Smooth muscle cell (in vitro differentiated cells): ENCODE measurements around the gene C20orf141. TPM values are rescaled to one million over a fixed set of nuclear protein-coding genes. Genes with fewer than 3 reads are reported as not detected.

Experiments
- DNase-seq: peaks from one replicate; lab custom pipeline; 2025; ENCODE audit not compliant: unreplicated experiment; lab: John Stamatoyannopoulos, UW
- H2AFZ ChIP-seq: fragments of 200-600 bp; sonication (generic); 2 replicates; pipeline ENCODE4 v1.6.0; 2016; ENCODE audit warnings: antibody characterized with exemption, low read depth, mild to moderate bottlenecking
- H3F3A ChIP-seq: fragments of 200-600 bp; sonication (generic); 2 replicates; pipeline ENCODE4 v1.6.0; 2017; ENCODE audit warnings: antibody characterized with exemption, low read depth
- H3K27ac ChIP-seq: fragments of 200-600 bp; sonication (generic); 2 replicates; pipeline ENCODE4 v1.5.1; 2016; ENCODE audit warnings: low read depth, mild to moderate bottlenecking
- H3K27me3 ChIP-seq: fragments of 200-600 bp; sonication (generic); 2 replicates; pipeline ENCODE4 v1.6.1; 2016; ENCODE audit warnings: low read depth, mild to moderate bottlenecking
- H3K36me3 ChIP-seq: fragments of 200-600 bp; sonication (generic); 2 replicates; pipeline ENCODE4 v1.5.1; 2016; ENCODE audit warnings: low read depth
- H3K4me1 ChIP-seq: fragments of 200-600 bp; sonication (generic); 2 replicates; pipeline ENCODE4 v1.5.1; 2016; ENCODE audit warnings: low read depth
- H3K4me2 ChIP-seq: fragments of 200-600 bp; sonication (generic); 2 replicates; pipeline ENCODE4 v1.6.0; 2016; ENCODE audit warnings: mild to moderate bottlenecking
- H3K4me3 ChIP-seq: fragments of 200-600 bp; sonication (generic); 2 replicates; pipeline ENCODE4 v1.5.1; 2016; ENCODE audit warnings: mild to moderate bottlenecking
- H3K79me2 ChIP-seq: fragments of 200-600 bp; sonication (generic); 2 replicates; pipeline ENCODE4 v1.6.0; 2016; ENCODE audit warnings: low read depth, mild to moderate bottlenecking
- H3K9ac ChIP-seq: fragments of 200-600 bp; sonication (generic); 2 replicates; pipeline ENCODE4 v1.6.0; 2016; ENCODE audit warnings: low read depth
- H3K9me3 ChIP-seq: fragments of 200-600 bp; sonication (generic); replicated peaks from 2 replicates; pipeline ENCODE4 v1.5.1; 2016; ENCODE audit warnings: low read depth
- H4K20me1 ChIP-seq: fragments of 200-600 bp; sonication (generic); 2 replicates; pipeline ENCODE4 v1.6.0; 2016; ENCODE audit warnings: low read depth
- CTCF ChIP-seq: fragments of 200-600 bp; sonication (generic); IDR thresholded peaks from 2 replicates; pipeline ENCODE4 v1.5.1; 2017; ENCODE audit warnings: borderline replicate concordance, mild to moderate bottlenecking, antibody characterized with exemption; ENCODE audit not compliant: insufficient read depth, poor library complexity, severe bottlenecking
- WGBS: methylation state at CpG from one replicate; pipeline ENCODE4 v1.1.7; 2016; ENCODE audit warnings: low lambda C conversion rate; 5-methylcytosine and 5-hydroxymethylcytosine counted together
- polyA plus RNA-seq: library from polyadenylated mRNA; unstranded; fragments of >200 nt; fragmentation: Nextera tagmentation; extraction: Ambion mirVana; gene quantifications from 2 replicates; pipeline ENCODE4 v1.2.1, GENCODE V29; 2016
- total RNA-seq: library from RNA; depleted of rRNA; stranded (reverse); fragments of >200 nt; gene quantifications from 2 replicates; pipeline ENCODE4 v1.2.3, GENCODE V29; 2014

C20orf141 gene
- total and polyA plus RNA-seq, 2 experiments from 2014 or later, result not detected

GRCh38 chr20:2839732-2840137, 24.9 kb downstream of the C20orf141 start:
- WGBS, result 94% methylated on average over 21 of the region's 21 CpGs
- H3K27me3 ChIP-seq, result no peaks in the 10 kb centered on the region
- peaks cover 9% of the 10 kb centered on the region for H3K4me1 ChIP-seq
- H3K36me3 ChIP-seq, result no peaks in the 10 kb centered on the region
- peaks cover 3% of the 10 kb centered on the region for H3F3A ChIP-seq
- H3K9ac ChIP-seq, result no peak overlapping the region
- peak overlapping the region; percentile 98 for H3K4me3 ChIP-seq
- TF ChIP-seq CTCF, result no peak
- DNase-seq, result no peak
- H3K9me3 ChIP-seq, result no peaks in the 10 kb centered on the region
- peak overlapping the region; percentile 100 for H2AFZ ChIP-seq
- no peaks in the 10 kb centered on the region for H4K20me1 ChIP-seq
- no peak overlapping the region for H3K27ac ChIP-seq
- peak overlapping the region; percentile 99 for H3K4me2 ChIP-seq
- H3K79me2 ChIP-seq, result peaks cover 15% of the 10 kb centered on the region

- Histone ChIP-seq H3K27ac (peak within 1 kb of the TSS; percentile 84), H4K20me1 (no peaks in the 10 kb centered on the region), H3K4me2 (peak within 1 kb of the TSS; percentile 99), H3K36me3 (no peaks in the 10 kb centered on the region), H3K4me3 (peak within 1 kb of the TSS; percentile 98), H3K9me3 (no peaks in the 10 kb centered on the region), H3F3A (peaks cover 3% of the 10 kb centered on the region), H3K79me2 (peaks cover 15% of the 10 kb centered on the region), H3K27me3 (no peaks in the 10 kb centered on the region), H2AFZ (peak within 1 kb of the TSS; percentile 100), H3K4me1 (peaks cover 9% of the 10 kb centered on the region), H3K9ac (peak within 1 kb of the TSS; percentile 92)
- 15% methylated on average over 66 of the region's 98 CpGs for WGBS
- TF ChIP-seq CTCF, result no peak
- DNase-seq, result peak; percentile 61
Observed at GRCh38 chr20:2840138-2840966, 25.6 kb downstream of the C20orf141 start, which contains the start of the genes PCED1A and VPS16. TSS of gene PCED1A (minus strand) at chr20:2840655. CDS start at chr20:2839912, 743 bp downstream. TSS of gene VPS16 (plus strand) at chr20:2840745. CDS start at chr20:2840775, 30 bp downstream.

- Histone ChIP-seq H4K20me1 (no peaks in the 10 kb centered on the region), H3K27ac (peak overlapping the region; percentile 84), H3K4me2 (peak overlapping the region; percentile 99), H3K36me3 (no peaks in the 10 kb centered on the region), H3K27me3 (no peaks in the 10 kb centered on the region), H3K4me1 (peaks cover 9% of the 10 kb centered on the region), H3K4me3 (peak overlapping the region; percentile 98), H3K9ac (peak overlapping the region; percentile 92), H3K9me3 (no peaks in the 10 kb centered on the region), H3K79me2 (peaks cover 15% of the 10 kb centered on the region), H3F3A (peaks cover 3% of the 10 kb centered on the region), H2AFZ (peak overlapping the region; percentile 100)
- WGBS, result 4% methylated on average over 28 of the region's 33 CpGs
- peak; percentile 61 for DNase-seq
- no peak for TF ChIP-seq CTCF
Observed at GRCh38 chr20:2840967-2841531, 26.3 kb downstream of the C20orf141 start.
